NCI-H226 (cell line): ENCODE results near the gene LPAR1.

Experiments
- DNase-seq: peaks from one replicate; pipeline ENCODE4 v3.0.0-alpha.2; 2015

The LPAR1 gene

DNA sequence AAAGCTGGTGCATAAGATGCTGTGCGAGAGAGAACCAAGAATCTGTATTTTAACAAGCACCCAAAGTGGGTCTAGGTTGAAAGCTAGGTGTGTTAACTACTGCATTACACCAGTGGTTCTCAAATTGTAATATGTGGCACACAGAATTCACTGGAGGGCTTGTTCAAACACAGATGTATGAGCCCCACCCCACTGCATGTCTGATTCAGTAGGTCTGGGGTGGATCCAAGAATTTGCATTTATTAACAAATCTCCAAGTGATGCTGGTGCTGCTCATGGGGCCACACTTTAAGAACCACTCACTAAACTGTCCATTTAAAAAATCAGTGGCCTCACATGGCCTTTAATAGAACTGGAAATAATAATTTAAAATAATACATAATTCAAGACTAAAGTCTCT, 40.4 kb downstream of the LPAR1 start:
- no peak for DNase-seq

DNA sequence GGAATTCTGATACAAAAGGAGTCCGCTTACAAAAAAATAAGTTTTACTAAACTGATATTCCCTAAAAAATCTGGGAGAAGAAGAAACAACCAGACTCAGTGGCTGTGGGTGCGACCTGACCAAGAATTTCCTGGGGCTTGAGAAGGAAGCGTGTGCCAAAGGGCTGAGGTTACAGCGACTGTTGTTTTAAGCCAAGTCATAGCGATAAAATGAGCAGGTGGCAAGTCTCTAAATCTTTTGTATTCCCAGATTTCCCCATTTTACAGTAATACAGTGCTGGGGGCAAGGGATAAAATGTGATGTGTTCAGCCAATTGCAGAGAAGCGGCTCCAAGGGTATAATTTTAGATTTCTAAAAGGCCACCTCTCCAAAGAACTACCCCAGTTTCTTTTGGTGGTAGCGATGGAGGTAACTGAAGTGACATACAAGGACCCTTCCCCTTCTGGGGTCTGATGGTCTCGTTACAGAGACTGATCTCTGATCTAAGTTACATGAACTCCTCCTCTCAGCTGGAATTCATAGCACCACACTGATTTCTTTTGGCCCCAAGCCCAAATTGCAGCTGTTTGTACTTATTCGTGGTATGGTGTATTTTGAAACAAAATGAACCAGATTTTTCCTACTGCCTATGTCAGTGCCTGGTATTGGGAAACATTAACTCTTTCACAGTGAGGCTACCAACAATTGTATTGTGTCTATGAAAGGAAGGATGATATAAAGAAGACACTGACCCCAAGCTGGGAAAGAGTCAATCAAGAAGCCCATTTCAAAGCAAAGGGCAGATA, 41.6 kb downstream of the LPAR1 start:
- DNase-seq = peak; percentile 40

- no peak for DNase-seq
Observed at GRCh38 chr9:110995420-110996340, 42.6 kb downstream of the LPAR1 start.

DNA sequence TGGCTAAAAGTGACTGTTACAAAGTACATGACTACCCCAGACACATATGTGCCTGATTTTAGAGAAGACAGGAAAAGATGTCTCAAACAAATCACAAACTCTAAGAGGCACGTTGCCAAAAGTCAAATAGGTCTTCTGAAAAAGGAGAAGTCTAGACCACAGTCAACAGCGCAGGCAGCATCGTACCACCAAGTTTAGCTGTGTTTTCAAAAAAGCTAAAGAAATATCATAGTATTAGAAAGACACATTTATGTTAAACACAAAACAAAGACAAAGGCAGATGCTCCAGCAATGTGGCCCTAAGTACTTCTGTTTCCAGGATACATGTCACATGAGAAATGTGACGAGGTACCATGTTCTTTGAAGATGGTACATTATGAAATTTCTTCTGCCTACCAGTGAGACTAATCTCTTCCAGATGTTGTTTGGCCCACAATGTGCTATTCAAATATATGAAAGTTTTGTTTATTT, 43.5 kb downstream of the LPAR1 start:
- no peak for DNase-seq

DNA sequence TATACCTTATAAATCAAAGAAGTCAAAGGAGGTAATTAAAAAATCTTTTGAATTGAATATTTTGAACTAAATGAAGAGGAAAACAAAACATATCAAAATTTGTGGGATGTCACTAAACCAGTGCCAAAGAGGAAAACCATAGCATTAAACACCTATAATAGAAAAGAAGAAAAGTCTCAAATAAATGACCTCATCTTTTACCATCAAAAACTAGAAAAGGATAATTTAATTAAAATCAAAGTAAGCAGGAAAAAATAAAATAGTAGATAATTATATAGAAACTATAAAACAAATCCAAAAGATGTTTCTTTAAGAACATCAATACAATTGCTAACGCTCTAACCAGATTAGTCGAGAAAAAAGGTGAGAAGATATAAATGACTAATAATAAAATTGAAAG, 47.8 kb downstream of the LPAR1 start:
- DNase-seq = no peak

DNA sequence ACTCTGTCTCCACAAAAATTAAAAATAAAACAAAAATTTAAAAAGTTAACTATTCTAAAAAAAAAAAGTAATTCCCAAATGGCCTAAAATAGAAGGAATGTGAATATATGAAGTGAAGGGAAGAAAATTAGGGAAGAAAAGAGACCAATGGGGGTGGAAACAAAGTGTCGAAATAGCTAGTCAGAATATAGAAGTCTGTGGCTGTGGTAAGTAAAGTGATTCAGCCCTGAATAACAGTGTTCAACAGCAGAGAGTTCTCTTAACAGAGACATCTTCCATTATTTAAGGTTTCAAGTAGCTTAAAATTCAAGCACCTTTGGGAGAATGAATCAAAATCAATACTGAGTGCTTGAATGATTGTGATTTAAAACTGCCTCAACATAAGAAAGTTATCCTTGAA, 51.7 kb downstream of the LPAR1 start:
- no peak for DNase-seq

DNA sequence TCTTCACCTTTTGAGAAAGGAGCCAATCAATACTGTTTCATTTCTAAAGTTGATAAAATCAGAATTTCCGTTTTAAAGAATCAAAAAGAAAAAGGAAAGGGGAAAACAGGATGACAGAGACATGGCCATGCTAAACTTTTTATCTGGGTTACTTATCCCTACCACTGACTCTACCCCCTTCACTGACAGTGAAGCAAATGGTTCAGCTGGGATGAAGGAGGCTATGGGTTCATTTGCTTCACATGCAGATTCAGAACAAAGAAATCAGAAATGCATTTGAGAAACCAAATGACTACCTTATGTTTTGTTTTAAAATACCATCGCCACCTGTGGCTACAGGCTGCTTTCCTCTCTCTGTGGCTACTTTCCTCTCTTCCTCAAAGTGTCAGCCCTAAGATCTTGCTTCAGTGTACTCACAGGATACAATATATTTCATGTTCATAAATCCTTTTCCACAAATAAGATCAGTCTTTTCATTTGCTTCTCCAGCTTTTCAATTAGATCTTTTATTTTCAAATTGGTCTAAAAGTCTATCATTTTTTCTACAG, 53.3 kb downstream of the LPAR1 start:
- no peak for DNase-seq

GRCh38 chr9:110980261-110980660, 58.0 kb downstream of the LPAR1 start:
- no peak for DNase-seq

DNA sequence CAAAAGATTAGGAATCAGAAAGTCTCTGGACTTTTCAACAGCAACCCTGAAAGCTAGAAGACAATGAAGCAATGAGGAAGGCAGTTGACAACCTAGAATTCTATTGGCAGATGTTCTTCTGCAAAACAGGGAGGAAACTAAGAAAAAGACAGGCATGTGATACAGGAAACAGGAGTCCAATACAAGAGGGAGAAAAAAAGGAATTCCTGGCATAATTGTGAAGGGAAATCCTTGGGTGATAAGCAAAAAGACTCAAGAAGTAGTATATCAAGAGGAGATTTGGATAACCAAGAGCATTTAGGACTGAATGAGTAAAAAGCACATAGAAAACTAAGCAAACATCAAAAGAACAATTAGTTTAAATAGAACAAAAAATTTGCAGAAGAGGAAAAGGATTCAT, 58.6 kb downstream of the LPAR1 start:
- DNase-seq = peak; percentile 35

GRCh38 chr9:110978516-110978915, 59.8 kb downstream of the LPAR1 start:
- DNase-seq = no peak

DNA sequence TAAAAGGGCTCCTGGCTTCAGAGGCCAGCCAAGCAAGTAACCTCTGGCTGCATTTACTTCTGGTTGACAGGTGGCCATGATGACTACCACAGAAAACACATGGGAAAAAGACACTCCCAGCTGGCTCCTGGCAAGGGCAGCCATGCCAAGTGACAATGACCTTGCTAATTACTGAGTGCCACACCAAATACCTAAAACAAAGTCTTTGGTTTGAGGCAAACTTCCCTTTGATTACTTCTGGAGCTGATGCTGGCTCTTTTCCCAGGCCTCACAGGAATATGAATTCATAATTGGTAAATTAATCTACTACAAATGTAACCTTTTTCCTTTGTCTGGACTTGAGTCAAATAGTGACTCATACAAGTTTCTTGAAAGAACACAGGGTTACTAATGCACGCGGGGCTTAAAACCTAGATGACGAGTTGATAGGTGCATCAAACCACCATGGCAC, 61.0 kb downstream of the LPAR1 start:
- DNase-seq = peak; percentile 69

DNA sequence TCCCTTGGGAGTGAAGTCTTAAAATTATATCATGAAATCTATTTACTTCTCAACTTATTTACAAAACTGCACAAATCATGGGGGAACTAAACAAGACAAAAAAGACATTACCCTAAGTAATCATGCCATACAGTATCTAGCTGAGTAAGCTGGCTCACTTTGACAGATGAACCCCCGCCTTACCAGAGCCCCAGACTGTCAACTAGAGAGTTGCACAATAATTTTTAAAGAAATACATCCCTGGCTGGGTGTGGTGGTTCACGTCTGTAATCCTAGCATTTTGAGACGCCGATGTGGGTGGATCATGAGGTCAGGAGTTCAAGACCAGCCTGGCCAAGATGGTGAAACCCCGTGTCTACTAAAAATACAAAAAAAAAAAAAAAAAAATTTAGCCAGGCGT, 62.3 kb downstream of the LPAR1 start:
- peak; percentile 21 for DNase-seq

- peak; percentile 43 for DNase-seq
Observed at GRCh38 chr9:110975278-110975677, 63.0 kb downstream of the LPAR1 start.

- no peak for DNase-seq
Observed at GRCh38 chr9:110971705-110972104, 66.6 kb downstream of the LPAR1 start.

GRCh38 chr9:110971234-110971633, 67.0 kb downstream of the LPAR1 start:
- DNase-seq = no peak

GRCh38 chr9:110969971-110970386, 68.3 kb downstream of the LPAR1 start:
- DNase-seq = peak; percentile 90

DNA sequence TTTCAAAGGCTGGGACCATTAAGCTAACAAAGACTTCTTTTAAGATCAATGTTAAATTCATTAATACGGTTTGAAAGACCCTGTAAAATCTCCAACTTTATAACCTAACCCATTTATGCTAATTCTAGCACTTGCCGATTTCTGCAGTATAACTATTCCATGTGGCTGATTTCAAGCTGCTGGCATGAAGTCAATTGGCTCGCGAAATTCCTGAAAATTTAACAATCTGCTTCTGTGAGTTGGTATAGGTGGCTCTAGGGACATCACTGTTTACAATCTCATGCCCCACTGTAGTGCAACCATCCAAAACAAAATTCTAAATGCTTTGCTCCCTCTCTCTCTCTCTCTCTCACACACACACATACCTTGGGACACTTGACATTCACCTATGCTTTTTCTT, 70.2 kb downstream of the LPAR1 start:
- no peak for DNase-seq

- DNase-seq = no peak
Observed at GRCh38 chr9:110967196-110967595, 71.1 kb downstream of the LPAR1 start.

DNA sequence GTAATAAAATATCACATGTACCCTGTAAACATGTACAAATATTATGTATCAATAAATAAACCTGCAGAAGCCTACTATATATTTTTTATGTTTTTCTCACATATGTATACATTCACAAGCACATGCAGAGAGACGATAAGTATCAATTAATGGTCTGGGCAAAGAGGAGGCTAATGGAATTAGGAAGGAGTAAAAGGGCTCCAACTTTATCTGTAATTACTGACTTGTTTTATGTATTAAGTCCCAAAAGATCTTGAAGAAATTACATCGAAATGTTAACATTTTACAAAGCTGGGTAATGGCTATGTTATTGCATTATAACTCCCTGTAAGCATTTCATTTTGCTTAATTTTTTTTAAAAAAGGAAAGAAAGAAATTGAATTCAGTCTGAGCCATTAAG, 78.0 kb downstream of the LPAR1 start:
- no peak for DNase-seq

GRCh38 chr9:110958847-110959246, 79.4 kb downstream of the LPAR1 start:
- DNase-seq = no peak

DNA sequence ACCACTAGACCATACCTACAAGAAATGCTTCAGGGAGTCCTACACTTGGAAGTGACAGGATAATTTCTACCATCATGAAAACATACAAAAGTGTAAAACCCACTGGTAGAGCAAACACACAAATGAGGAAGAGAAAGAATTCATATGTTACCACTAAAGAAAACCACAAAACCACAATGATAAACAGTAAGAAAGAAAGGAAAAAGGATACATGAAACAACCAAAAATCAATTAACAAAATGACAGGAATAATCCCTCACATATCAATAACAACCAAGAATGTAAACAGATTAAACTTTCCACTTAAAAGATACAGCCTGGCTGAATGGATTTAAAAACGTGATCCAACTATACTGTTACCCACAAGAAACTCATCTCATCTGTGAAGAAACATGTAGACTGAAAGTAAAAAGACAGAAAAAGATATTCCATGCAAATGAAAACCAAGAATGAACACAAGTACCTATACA, 83.4 kb downstream of the LPAR1 start:
- no peak for DNase-seq

- DNase-seq = no peak
Observed at GRCh38 chr9:110952540-110952859, 85.8 kb downstream of the LPAR1 start.

GRCh38 chr9:110951805-110952539, 86.3 kb downstream of the LPAR1 start:
- DNase-seq = no peak
